ENCODE measurements around the gene POLDIP3.

GRCh38 chr22:42656578-42656977 lies 41.9 kb upstream of the POLDIP3 start:
- no peak for TF ChIP-seq CTCF (IDR thresholded peaks at IDR 0.05 in 2 of 3, conservative IDR thresholded peaks at IDR 0.05 in 1 of 3; ENCODE audit: borderline replicate concordance in 1 of 3, insufficient read depth in 1 of 3, low read depth in 2 of 3, low read length in 2 of 3)
- TF ChIP-seq, protein P1, sequence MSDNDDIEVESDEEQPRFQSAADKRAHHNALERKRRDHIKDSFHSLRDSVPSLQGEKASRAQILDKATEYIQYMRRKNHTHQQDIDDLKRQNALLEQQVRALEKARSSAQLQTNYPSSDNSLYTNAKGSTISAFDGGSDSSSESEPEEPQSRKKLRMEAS (IDR thresholded peaks at IDR 0.05): no peak
- TF ChIP-seq, protein P2, sequence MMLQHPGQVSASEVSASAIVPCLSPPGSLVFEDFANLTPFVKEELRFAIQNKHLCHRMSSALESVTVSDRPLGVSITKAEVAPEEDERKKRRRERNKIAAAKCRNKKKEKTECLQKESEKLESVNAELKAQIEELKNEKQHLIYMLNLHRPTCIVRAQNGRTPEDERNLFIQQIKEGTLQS (IDR thresholded peaks at IDR 0.05): no peak
- no peak for TF ChIP-seq YY1 (IDR thresholded peaks at IDR 0.05; ENCODE audit: extremely low read depth, insufficient replicate concordance, low read depth, low read length)
